Stimulated activated CD4-positive, alpha-beta T cell treated with anti-CD3 and anti-CD28 coated beads, Interleukin-2, amount 100 ng/mL, for 4 hours (primary cell): ENCODE data around the gene SENP8.
"Not testable (repeated sequence)": the region's sequence is repeated elsewhere in the genome, so short reads cannot be mapped to it uniquely, and the experiment has no call there.

Source experiments
- DNase-seq: peaks from one replicate; pipeline ENCODE4 v3.0.0-alpha.2; 2020; ENCODE audit warnings: low read depth

SENP8 gene

DNA sequence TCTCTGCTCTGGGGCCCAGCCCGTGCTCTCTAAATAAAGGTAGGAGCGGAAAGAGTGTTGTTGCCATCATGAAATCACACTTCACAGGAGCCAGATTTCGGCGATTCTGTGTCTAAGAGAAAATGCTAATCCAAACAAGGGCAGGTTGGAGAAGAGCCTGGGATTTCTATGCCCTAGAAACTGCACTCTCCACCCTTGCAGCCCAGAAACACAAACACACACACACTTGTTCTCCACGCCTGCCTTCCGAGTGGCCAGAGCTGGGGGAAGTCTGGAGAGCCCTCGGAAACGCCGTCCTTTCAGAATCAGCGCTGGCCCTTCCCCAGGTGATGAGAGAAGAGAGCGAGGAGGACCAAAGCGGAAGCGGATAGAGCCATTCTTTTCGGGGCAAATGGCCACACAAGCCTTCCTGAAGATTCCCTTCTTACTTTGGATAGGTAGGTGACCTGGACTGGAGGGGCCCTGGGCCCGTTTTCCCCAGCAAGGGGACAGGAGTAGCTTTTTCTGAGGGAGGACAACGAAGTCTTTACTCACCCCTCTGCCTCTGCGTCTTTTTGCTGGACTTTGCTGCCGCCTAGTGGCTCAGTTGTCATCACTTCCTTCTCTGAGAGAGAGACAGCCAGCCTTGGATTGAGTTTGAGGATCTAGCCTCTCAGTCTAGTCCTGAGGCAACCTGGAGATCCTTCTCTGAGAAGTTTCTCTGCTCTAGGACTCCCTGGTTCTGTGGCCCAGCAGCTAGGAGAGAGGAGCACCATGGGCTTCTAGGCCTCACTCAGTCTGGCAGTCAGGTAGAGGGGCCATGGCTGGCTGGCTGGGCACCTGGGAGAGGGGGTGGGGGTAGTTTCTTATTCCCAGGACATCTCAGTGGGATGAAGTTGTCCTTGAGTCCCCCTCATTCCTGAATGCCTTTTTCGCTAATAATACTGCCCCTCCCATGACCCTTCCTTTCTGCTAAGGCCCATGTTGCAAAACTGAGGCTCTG is 37.7 kb downstream of the SENP8 start:
- DNase-seq, result peak; percentile 75

DNA sequence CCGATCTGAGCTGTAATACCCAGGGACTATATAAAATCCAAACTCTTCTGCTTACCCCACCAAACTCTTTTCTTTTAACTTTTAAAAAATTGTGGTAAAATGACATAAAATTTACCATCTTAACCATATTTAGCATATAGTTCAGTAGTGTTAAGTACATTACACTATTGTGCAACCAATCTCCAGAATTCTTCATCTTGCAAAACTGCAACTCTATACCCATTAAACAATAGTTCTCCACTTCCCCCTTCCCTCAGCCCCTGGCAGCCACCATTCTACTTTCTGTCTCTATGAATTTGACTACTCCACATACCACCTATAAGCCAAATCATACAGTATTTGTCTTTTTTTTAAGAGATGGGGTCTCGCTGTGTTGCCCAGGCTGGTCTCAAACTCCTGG is 38.7 kb downstream of the SENP8 start:
- DNase-seq, result no peak

DNA sequence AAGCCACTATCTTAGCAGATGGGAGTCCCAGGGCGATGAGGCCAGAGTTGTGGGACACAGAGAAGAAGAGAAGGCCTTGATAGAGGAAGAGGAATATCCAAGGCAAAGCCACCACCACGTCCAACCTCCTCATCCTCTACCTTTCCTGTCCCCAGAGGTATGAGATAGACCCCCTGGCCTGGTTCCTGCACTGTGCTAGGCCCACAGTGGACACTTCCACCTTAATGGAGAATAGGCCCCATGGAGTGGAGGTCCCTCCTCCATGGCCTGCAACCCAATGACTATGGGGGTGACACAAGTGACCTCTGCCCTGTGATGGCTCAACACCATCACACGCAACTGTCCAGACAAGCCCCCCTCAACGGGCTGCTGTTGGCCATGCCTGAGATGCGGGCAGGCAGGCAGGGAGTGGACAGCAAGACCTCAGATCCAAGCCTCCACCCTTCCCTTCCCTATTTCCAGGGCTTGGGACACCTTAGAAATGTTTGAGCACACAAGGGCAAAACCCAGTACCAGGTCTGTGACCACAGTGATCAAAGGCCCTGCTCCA is 42.6 kb downstream of the SENP8 start:
- no peak for DNase-seq

DNA sequence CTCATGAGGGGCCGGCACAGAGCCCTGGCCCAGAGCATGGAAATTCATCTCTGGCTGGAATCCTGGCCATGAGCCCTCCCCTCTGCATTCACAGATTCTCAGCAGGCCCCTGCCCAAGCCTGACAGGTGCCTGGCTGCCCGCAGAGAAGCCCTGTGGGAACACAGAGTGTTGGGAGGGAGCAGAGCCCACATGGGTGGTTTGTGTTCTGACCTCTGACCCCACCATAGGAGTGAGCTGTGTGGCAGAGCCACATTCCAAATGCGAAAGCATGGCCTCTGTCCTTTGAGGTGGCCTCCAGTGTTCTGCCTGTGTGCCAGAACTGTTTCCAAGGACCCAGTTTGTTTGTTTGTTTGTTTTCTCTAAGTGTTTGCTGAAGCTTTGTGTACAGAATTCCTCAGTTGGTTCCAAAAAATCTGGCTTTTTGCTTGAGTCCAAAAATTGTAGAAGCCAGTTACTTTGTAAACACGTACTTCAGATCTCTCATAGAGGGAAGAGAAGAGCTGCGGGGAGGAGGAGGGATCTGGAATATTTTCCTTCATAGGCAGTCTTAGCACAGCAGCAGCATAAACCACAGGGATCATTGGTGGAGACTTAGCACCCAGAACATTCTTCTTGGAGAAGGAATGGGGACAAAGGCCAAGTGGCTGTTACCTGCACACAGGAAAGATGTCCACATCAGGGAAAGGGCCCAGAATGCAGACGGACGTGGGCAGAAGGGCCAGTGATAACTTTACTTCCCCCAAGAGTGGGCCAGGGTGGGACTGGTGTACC is 43.3 kb downstream of the SENP8 start:
- DNase-seq, result no peak

- no peak for DNase-seq
Measured at GRCh38 chr15:72162569-72162968, 44.4 kb downstream of the SENP8 start.

DNA sequence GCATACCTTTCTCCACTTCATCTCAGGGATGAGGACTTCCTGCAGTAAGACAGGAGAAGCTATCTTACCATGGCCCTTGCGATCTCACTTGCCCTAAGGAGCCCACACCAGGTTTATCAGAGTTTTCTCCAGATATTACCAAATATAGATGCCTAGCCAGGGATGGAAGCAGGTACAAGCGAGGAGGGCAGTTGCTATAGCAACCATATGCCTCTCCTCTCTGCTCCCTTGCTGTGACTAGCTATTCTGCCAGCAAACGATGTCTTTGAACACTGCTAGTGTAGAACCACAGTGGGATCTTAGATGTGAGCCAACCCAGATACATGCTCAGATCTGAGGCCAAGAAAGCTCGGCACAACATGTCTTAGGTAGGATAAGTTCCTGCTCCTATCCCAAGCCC is 45.5 kb downstream of the SENP8 start:
- DNase-seq, result no peak

DNA sequence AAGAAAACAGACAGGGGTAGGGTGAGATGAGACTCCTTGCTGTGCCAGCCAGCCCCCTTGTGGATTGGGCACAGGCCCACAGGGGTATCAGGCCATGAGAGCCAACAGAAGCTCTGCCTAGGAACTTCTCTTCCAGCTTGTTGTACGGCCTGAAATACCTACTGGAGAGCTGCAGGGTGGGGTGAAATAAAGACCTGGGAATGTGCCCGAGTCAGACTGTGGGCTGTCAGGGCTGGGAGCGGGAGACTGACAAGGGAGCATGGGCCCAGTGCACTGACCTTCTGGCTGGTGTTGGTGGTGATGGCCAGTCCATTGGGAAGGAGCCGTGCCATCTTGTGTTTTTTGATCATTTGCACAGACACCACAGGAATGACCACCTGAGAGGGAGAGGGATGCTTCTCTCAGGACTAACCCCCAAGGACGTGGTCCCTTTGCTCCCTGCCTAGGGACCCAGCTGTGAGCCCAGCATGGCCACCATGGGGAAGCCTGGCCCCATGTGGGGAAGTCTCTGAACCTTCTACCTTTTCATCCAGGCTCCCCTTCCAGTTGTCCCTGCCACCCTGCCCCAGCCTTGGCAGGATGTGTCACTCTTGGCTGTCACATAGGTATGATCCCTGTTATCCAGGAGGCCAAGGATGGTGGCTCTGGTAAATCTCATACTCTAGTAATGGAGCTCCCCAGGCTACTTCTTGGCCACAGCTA is 48.7 kb downstream of the SENP8 start:
- DNase-seq, result no peak

GRCh38 chr15:72167445-72167844 is 49.2 kb downstream of the SENP8 start:
- DNase-seq, result no peak

DNA sequence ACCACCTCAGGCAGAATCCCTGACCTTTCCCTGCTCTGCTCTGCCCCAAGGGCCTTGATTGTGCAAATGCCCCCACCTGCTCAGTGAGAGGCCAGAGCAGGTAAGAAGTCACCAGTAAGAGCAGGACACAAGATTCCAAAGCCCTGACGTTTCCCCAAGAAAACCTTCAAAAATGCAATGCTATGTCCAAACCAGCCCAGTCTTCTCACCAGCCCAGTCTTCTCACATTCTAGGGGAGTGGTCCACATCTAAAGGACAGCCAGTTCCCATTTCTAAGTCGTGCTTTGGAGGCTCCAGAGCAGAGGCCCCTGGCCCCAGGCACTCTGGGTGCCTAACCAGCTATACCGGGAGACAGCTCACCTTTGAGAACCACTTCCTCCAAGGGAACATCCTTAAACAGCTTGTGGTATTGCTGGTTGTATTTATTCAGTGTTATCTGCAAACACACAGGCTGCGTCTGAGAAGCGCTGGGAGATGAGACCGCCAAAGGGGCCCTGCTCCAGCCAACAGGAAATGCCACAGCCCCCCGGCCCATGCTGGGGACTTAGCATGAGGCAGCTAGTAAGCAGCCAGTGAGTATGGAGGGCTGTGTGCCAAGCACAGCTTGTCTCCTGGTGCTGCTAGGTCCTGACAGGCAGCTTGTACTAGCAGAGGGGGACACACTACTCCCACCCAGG is 50.1 kb downstream of the SENP8 start:
- no peak for DNase-seq

DNA sequence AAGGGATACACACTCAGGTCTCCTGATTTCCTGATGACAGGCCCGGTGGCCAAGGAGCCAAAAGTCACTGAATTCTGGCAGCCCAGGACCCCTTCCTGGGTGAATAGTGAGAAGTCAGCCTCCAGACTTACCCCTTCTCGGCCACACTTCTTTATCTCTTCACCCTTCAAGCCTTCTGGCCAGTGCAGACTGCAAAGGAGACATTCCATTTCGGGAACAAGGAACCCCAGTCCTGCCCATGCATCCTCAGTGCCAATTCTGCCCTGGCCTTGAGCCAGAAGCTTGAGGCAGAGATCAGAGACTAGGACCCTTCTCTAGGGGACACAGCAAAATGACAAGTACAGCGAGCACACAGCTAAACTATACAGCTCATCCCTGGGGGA is 50.6 kb downstream of the SENP8 start:
- DNase-seq, result no peak

DNA sequence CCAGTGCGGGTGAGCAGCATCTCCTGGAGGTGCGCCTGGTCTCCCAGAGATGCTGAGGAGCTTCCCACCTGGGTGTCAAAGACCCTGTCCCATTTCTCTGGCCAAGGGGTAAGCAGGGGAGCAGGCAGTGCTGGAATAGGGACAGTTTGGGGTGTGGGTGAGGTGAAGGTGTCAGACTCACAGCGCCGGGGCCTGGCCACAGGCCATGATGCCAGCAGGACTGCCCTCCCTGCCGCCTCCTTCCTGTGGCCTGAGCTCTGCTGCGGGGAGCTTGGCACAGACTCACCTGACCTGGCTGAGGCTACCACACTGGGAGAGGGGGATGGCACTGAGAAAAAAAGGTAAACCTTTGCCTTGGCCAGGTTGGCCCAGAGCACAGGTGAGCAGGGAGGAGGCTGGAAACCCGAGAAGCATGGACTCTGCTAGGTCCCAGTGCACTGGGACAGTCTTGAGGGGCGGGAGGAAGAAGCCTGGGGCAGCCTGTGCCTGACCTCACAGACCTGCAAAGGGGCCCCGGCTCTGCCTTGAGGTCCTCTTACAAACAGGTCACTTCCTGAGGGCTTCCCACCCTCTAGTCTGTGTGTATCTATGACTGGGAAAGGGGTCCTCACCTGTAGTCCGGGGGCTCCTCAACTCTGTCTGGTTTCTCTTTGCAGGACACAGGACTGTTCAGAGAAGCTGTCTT is 51.2 kb downstream of the SENP8 start:
- DNase-seq, result no peak

DNA sequence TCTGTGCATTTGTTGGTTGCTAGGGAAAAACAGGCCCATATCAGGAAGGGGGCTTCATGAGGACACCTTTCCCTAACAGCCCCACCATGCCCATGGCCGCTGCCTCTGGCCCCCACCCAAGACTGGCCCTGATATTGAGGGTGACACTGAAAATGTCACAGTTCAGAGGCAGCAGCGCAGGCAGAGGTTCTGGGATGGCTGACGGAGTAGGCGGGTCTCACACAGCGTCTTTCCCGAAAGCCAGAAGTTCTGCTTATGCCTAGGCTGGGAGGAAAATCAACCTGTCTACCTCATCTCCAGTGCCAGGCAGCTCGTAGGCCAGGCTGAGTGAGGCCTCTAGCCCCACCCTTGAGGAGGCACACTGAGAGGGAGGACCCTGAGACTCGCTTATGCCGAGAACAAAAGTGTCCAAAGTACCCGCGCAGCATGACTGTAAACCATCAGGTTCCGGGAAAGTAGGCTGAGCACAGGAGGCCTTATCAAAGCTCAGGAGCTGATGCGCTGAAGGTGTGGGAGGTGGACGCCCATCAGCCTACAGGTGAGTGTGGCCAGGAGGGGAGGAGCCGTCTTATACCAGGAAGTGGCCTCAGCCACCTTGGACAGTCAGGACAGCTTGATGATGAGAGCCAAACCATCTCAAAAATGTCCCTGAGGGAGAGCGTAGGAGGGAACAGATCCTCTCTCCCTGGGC is 51.9 kb downstream of the SENP8 start:
- no peak for DNase-seq

DNA sequence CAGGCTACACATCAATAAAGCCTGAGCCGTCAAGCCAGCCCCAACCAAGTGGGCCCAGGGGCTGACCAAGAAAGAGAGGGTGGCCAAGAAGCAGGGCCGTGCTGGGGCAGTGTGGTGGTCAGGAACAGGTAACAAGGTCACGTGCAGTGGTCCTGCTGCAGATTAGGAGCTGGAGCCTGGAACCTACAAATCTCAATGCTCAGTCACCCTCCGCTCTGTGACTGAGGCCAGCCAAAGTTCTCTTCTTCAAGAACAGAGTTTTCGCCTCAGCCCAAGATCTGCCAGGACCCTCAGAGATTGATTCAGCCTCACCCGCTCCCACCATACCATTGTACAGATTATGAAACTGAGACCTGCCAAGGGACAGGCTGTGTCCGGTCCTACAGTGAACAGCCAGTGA is 52.5 kb downstream of the SENP8 start:
- no peak for DNase-seq

- DNase-seq, result not testable (repeated sequence)
Measured at GRCh38 chr15:72171978-72172377, 53.8 kb downstream of the SENP8 start.

DNA sequence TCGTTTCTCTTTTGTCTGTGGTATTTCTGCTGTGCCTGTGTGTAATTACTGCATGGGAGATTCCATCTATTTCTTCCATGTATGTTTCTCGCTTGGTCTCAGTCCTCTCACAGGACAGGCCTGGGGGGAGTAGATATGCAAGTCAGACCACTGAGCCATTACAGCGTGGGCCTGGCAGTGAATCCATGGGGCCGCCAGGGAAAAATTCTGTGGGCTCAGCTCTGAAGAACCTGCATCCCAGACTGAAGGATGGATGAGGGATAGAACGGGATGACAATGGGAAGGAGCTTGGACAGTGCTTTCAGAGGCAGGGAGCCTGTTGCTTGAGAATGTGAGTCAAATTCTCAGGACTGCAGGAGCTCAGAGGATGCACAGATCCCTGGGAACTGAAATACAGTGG is 54.6 kb downstream of the SENP8 start:
- no peak for DNase-seq

DNA sequence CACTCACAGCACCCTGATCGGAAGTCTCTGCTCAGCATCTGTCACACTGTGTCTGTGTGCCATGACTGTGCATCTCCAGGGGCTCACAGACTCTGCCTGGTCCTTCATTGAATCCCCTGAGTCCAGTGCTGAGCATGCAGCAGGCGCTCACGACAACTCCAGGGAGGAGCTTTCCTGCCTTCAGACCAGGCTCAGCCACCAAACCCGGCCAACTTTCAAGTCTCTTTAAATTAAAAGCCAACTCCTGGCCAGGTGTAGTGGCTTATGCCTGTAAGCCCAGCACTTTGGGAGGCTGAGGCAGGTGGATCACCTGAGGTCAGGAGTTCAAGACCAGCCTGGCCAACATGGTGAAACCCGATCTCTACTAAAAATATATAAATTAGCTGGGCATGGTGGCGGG is 55.2 kb downstream of the SENP8 start:
- DNase-seq, result no peak

DNA sequence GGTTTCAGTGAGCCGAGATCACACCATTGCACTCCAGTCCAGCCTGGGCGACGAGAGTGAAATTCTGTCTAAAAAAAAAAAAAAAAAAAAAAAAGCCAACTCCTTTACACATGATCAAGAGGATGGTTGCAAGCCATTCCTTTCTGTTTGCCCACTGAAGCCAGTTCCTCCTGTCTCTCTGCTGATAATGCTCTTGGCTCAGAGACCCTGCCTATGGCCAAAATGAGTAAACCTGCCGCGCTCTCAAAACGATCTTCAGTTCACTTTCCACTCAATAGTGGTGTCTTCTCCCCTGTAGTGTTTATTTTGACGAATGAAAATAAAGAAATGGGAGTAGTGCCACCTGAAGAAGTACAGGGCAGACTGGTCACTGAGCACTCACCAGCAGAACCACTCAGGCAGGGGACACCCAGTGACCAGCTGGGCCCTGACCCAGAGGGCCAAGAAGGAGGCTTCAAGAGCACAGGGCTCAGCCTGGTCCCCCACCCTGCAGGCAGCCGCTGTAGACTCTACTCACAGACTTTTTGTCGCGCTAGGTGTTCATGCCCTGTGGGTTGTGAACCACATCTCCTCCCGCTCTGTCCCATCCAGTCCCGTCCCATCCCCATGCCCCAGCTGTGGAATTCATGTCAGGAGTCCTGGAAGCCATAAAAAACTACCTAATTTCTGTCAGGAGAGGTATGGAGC is 55.8 kb downstream of the SENP8 start:
- DNase-seq, result no peak

DNA sequence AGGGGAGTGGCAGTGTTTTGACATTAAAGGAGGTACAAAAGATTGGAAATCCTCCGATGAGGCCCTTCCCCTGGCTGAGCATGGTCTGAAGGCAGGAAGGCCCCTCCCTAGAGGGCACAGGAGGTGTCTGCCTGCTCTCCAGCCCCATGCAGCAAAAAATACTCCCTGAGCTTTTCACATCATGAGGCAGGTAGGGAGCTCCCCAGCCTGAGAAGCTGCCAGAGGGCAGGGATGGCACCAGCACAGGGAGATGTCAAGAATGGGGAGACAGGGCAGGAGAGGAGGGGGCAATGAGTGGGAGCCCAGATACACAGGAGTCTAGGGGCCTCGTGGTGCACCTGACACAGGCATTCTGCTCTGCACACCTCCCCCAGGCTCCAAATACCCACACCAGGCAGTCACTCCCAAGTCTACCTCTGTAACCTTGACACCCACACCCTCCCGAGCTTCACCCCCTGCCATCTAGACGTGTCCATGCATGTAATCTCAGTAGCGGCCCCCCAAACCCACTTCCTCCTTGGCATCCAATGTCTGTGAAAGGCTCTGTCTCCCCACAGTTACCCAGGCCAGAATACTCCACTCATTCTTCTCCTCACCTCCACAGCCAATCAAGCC is 56.5 kb downstream of the SENP8 start:
- DNase-seq, result no peak
